ENCODE measurements around the gene CBX4. TPM values are rescaled to one million over a fixed set of nuclear protein-coding genes. Genes with fewer than 3 reads are reported as not detected.

CBX4 gene
- total and polyA plus RNA-seq, 2 donors (not counting 1 experiment from before 2014, with no cell fraction given): 5.4 to 13.4 TPM

DNA sequence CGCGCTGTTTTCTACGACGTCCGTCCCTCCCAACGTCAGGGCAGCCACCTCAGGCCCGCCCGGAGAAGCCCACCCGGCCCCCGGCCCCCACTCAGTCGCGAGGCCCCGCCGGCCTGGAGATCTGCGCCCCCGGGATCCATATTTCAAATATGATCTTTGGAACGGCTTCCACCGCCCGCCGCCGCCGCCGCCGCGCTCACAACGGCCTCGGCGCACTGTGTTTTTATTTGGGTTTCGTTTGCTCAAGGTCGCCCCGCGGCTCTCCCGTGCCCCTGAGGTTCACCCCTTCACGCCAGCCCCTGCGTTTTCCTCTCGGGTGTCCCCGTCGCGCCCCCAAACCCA is 4.2 kb upstream of the CBX4 start:
- H3K4me3 ChIP-seq (replicated peaks in 1 of 4; ENCODE audit: control extremely low read depth in 1 of 4, insufficient read depth in 1 of 4, low read depth in 3 of 4, low read length in 4 of 4): peak overlapping the region; percentile 19 to 60 (median 44)
- H3K9ac ChIP-seq (ENCODE audit: insufficient read depth, low read length): peak overlapping the region; percentile 23
- TF ChIP-seq EZH2 (IDR thresholded peaks at IDR 0.05; ENCODE audit: low read length, missing control alignments): no peak
- TF ChIP-seq, protein P1, sequence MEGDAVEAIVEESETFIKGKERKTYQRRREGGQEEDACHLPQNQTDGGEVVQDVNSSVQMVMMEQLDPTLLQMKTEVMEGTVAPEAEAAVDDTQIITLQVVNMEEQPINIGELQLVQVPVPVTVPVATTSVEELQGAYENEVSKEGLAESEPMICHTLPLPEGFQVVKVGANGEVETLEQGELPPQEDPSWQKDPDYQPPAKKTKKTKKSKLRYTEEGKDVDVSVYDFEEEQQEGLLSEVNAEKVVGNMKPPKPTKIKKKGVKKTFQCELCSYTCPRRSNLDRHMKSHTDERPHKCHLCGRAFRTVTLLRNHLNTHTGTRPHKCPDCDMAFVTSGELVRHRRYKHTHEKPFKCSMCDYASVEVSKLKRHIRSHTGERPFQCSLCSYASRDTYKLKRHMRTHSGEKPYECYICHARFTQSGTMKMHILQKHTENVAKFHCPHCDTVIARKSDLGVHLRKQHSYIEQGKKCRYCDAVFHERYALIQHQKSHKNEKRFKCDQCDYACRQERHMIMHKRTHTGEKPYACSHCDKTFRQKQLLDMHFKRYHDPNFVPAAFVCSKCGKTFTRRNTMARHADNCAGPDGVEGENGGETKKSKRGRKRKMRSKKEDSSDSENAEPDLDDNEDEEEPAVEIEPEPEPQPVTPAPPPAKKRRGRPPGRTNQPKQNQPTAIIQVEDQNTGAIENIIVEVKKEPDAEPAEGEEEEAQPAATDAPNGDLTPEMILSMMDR (conservative IDR thresholded peaks at IDR 0.05 in 1 of 2, IDR thresholded peaks at IDR 0.05 in 1 of 2; ENCODE audit: low read depth in 1 of 2, low read length in 2 of 2): no peak
- no peaks in the 10 kb centered on the region for H3K36me3 ChIP-seq (ENCODE audit: control insufficient read depth, insufficient read depth, low read length)
- H3K4me1 ChIP-seq (ENCODE audit: control insufficient read depth, extremely low read depth, insufficient read depth, low read length): peaks cover 4% of the 10 kb centered on the region
- no peaks in the 10 kb centered on the region for H3K9me3 ChIP-seq (ENCODE audit: control insufficient read depth, insufficient read depth, low read depth, low read length)
- no peak overlapping the region for H3K27ac ChIP-seq (ENCODE audit: insufficient read depth, low read length)
- H3K4me2 ChIP-seq (ENCODE audit: extremely low read depth, insufficient read depth, low read length): peak overlapping the region; percentile 88
- H3K27me3 ChIP-seq (ENCODE audit: control insufficient read depth, insufficient read depth, low read length): peaks cover 37% of the 10 kb centered on the region
- DNase-seq (ENCODE audit: low read depth in 2 of 2): no peak
- no peaks in the 10 kb centered on the region for H4K20me1 ChIP-seq (ENCODE audit: control insufficient read depth, extremely low read depth, insufficient read depth, low read length)
- H2AFZ ChIP-seq (ENCODE audit: low read length): no peak overlapping the region
- no peaks in the 10 kb centered on the region for H3K79me2 ChIP-seq (ENCODE audit: control insufficient read depth, insufficient read depth, low read length)

DNA sequence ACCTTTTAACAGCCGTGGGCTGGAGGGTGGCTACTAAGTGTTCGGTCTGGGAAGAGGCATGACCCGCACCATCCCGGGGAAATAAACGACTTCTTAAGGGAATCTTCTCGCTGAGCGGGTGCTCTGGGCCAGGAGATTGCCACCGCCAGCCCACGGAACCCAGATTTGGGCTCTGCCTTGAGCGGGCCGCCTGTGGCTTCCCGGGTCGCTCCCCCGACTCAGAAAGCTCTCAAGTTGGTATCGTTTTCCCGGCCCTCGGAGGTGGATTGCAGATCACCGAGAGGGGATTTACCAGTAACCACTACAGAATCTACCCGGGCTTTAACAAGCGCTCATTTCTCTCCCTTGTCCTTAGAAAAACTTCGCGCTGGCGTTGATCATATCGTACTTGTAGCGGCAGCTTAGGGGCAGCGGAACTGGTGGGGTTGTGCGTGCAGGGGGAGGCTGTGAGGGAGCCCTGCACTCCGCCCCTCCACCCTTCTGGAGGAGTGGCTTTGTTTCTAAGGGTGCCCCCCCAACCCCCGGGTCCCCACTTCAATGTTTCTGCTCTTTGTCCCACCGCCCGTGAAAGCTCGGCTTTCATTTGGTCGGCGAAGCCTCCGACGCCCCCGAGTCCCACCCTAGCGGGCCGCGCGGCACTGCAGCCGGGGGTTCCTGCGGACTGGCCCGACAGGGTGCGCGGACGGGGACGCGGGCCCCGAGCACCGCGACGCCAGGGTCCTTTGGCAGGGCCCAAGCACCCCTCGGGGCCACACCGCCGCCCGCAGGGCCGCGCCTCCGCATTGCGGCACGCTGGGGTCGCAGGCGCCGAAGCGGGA is 3.6 kb upstream of the CBX4 start:
- Histone ChIP-seq H3K9me3 (ENCODE audit: control insufficient read depth, insufficient read depth, low read depth, low read length) (no peaks in the 10 kb centered on the region), H3K36me3 (ENCODE audit: control insufficient read depth, insufficient read depth, low read length) (no peaks in the 10 kb centered on the region), H3K79me2 (ENCODE audit: control insufficient read depth, insufficient read depth, low read length) (no peaks in the 10 kb centered on the region), H3K9ac (ENCODE audit: insufficient read depth, low read length) (no peak overlapping the region), H4K20me1 (ENCODE audit: control insufficient read depth, extremely low read depth, insufficient read depth, low read length) (no peaks in the 10 kb centered on the region), H3K4me1 (ENCODE audit: control insufficient read depth, extremely low read depth, insufficient read depth, low read length) (peaks cover 4% of the 10 kb centered on the region), H3K27ac (ENCODE audit: insufficient read depth, low read length) (no peak overlapping the region), H2AFZ (ENCODE audit: low read length) (no peak overlapping the region), H3K4me3 (replicated peaks in 1 of 4; ENCODE audit: control extremely low read depth in 1 of 4, insufficient read depth in 1 of 4, low read depth in 3 of 4, low read length in 4 of 4) (peak overlapping the region in 1 of 4 experiments; percentile 60), H3K4me2 (ENCODE audit: extremely low read depth, insufficient read depth, low read length) (no peak overlapping the region), H3K27me3 (ENCODE audit: control insufficient read depth, insufficient read depth, low read length) (peaks cover 36% of the 10 kb centered on the region)
- peak; percentile 98 for TF ChIP-seq EZH2 (IDR thresholded peaks at IDR 0.05; ENCODE audit: low read length, missing control alignments)
- TF ChIP-seq, protein P1 (conservative IDR thresholded peaks at IDR 0.05 in 1 of 2, IDR thresholded peaks at IDR 0.05 in 1 of 2; ENCODE audit: low read depth in 1 of 2, low read length in 2 of 2): no peak
- DNase-seq (ENCODE audit: low read depth in 2 of 2): peak in 1 of 2 donors; percentile 22

DNA sequence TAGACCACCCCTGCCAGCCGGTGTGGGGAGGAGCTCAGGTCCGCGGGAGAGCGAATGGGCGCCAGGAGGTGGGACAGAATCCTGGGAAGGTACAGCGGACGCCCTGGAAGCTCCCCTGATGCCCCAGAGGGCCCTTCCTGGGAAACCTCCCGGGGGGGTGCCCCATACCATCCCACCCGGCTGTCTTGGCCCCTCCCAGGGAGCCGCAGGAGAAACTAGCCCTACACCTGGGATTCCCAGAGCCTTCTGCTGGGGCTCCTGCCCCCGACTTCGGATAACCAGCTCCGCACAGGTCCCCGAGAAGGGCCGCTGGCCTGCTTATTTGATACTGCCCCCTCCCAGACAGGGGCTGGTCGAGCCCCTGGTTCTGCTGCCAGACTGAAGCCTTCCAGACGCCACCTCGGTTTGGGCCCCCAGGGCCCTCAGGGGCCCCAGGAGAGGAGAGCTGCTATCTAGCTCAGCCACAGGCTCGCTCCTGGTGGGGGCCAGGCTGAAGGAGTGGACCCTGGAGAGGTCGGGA is 3.0 kb upstream of the CBX4 start:
- peaks cover 34% of the 10 kb centered on the region for H3K27me3 ChIP-seq (ENCODE audit: control insufficient read depth, insufficient read depth, low read length)
- TF ChIP-seq, protein P1 (conservative IDR thresholded peaks at IDR 0.05 in 1 of 2, IDR thresholded peaks at IDR 0.05 in 1 of 2; ENCODE audit: low read depth in 1 of 2, low read length in 2 of 2): no peak
- TF ChIP-seq EZH2 (IDR thresholded peaks at IDR 0.05; ENCODE audit: low read length, missing control alignments): no peak

More for the DNA sequence above, 3.0 kb upstream of the CBX4 start:
- DNase-seq (ENCODE audit: low read depth in 2 of 2): no peak
- H3K9ac ChIP-seq (ENCODE audit: insufficient read depth, low read length): no peak overlapping the region
- H4K20me1 ChIP-seq (ENCODE audit: control insufficient read depth, extremely low read depth, insufficient read depth, low read length): no peaks in the 10 kb centered on the region
- no peak overlapping the region for H3K4me2 ChIP-seq (ENCODE audit: extremely low read depth, insufficient read depth, low read length)
- no peak overlapping the region for H3K4me3 ChIP-seq (replicated peaks in 1 of 4; ENCODE audit: control extremely low read depth in 1 of 4, insufficient read depth in 1 of 4, low read depth in 3 of 4, low read length in 4 of 4)
- H3K4me1 ChIP-seq (ENCODE audit: control insufficient read depth, extremely low read depth, insufficient read depth, low read length): peaks cover 8% of the 10 kb centered on the region
- no peak overlapping the region for H3K27ac ChIP-seq (ENCODE audit: insufficient read depth, low read length)
- H3K79me2 ChIP-seq (ENCODE audit: control insufficient read depth, insufficient read depth, low read length): peaks cover 5% of the 10 kb centered on the region
- H3K36me3 ChIP-seq (ENCODE audit: control insufficient read depth, insufficient read depth, low read length): no peaks in the 10 kb centered on the region
- H3K9me3 ChIP-seq (ENCODE audit: control insufficient read depth, insufficient read depth, low read depth, low read length): no peaks in the 10 kb centered on the region
- no peak overlapping the region for H2AFZ ChIP-seq (ENCODE audit: low read length)

All from fibroblast of lung (primary cell).